ENCODE measurements around the gene CDK15. TPM values are rescaled to one million over a fixed set of nuclear protein-coding genes. Genes with fewer than 3 reads are reported as not detected.
"Not testable (repeated sequence)": the region's sequence is repeated elsewhere in the genome, so short reads cannot be mapped to it uniquely, and the experiment has no call there.

CDK15 gene
- total RNA-seq, 1 donor from 2014 or later: 0.21 TPM

GRCh38 chr2:201761101-201761500 is 45.2 kb upstream of the CDK15 start:
- H3K9me3 ChIP-seq (ENCODE audit: low read depth): no peaks in the 10 kb centered on the region
- TF ChIP-seq EZH2 (IDR thresholded peaks at IDR 0.05) (no peak), EZH2phosphoT487 (IDR thresholded peaks at IDR 0.05) (no peak)
- TF ChIP-seq, protein P1, sequence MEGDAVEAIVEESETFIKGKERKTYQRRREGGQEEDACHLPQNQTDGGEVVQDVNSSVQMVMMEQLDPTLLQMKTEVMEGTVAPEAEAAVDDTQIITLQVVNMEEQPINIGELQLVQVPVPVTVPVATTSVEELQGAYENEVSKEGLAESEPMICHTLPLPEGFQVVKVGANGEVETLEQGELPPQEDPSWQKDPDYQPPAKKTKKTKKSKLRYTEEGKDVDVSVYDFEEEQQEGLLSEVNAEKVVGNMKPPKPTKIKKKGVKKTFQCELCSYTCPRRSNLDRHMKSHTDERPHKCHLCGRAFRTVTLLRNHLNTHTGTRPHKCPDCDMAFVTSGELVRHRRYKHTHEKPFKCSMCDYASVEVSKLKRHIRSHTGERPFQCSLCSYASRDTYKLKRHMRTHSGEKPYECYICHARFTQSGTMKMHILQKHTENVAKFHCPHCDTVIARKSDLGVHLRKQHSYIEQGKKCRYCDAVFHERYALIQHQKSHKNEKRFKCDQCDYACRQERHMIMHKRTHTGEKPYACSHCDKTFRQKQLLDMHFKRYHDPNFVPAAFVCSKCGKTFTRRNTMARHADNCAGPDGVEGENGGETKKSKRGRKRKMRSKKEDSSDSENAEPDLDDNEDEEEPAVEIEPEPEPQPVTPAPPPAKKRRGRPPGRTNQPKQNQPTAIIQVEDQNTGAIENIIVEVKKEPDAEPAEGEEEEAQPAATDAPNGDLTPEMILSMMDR (IDR thresholded peaks at IDR 0.05): no peak
- no peaks in the 10 kb centered on the region for H3K4me1 ChIP-seq
- H3K9ac ChIP-seq: no peak overlapping the region
- H3K4me3 ChIP-seq: no peak overlapping the region
- H2AFZ ChIP-seq (replicated peaks): no peak overlapping the region
- H3K9me3 Mint-ChIP-seq: no peaks in the 10 kb centered on the region
- H3K27ac ChIP-seq: no peak overlapping the region
- no peaks in the 10 kb centered on the region for H3K79me2 ChIP-seq (ENCODE audit: low read depth)
- no peaks in the 10 kb centered on the region for H3F3A ChIP-seq (ENCODE audit: low read depth)
- no peaks in the 10 kb centered on the region for H3K27me3 ChIP-seq
- H3K27ac Mint-ChIP-seq: no peak overlapping the region
- no peaks in the 10 kb centered on the region for H3K36me3 ChIP-seq
- H3K4me3 Mint-ChIP-seq: no peak overlapping the region
- no peak for DNase-seq (ENCODE audit: low spot score)
- no peaks in the 10 kb centered on the region for H3K4me1 Mint-ChIP-seq
- peaks cover 8% of the 10 kb centered on the region for H3K36me3 Mint-ChIP-seq
- H3K27me3 Mint-ChIP-seq (ENCODE audit: insufficient read depth, low read depth): no peaks in the 10 kb centered on the region
- no peaks in the 10 kb centered on the region for H4K20me1 ChIP-seq (ENCODE audit: low read depth)
- H3K4me2 ChIP-seq: no peak overlapping the region

GRCh38 chr2:201764469-201764868 is 41.9 kb upstream of the CDK15 start:
- peaks cover 13% of the 10 kb centered on the region for H3K79me2 ChIP-seq (ENCODE audit: low read depth)
- H3K27me3 ChIP-seq; H3K27ac ChIP-seq; H3K4me1 Mint-ChIP-seq; H3K4me2 ChIP-seq; H3K4me3 ChIP-seq; H3K9ac ChIP-seq; H3K4me1 ChIP-seq; H3K4me3 Mint-ChIP-seq; H3F3A ChIP-seq (ENCODE audit: low read depth); H2AFZ ChIP-seq (replicated peaks); H3K36me3 ChIP-seq; H3K9me3 Mint-ChIP-seq; H3K9me3 ChIP-seq (ENCODE audit: low read depth); H3K27me3 Mint-ChIP-seq (ENCODE audit: insufficient read depth, low read depth); H4K20me1 ChIP-seq (ENCODE audit: low read depth); H3K27ac Mint-ChIP-seq; DNase-seq (ENCODE audit: low spot score): not testable (repeated sequence)
- H3K36me3 Mint-ChIP-seq: peaks cover 13% of the 10 kb centered on the region

GRCh38 chr2:201765799-201766198 is 40.5 kb upstream of the CDK15 start:
- Histone ChIP-seq H3K36me3 (no peaks in the 10 kb centered on the region), H3K4me2 (no peak overlapping the region), H3K27me3 (no peaks in the 10 kb centered on the region), H2AFZ (replicated peaks) (no peak overlapping the region), H3K9ac (no peak overlapping the region), H3K27ac (no peak overlapping the region), H3F3A (ENCODE audit: low read depth) (no peaks in the 10 kb centered on the region), H3K4me3 (no peak overlapping the region), H4K20me1 (ENCODE audit: low read depth) (peaks cover 4% of the 10 kb centered on the region), H3K4me1 (no peaks in the 10 kb centered on the region), H3K79me2 (ENCODE audit: low read depth) (peaks cover 25% of the 10 kb centered on the region), H3K9me3 (ENCODE audit: low read depth) (no peaks in the 10 kb centered on the region)
- Mint-ChIP-seq H3K36me3 (peaks cover 9% of the 10 kb centered on the region), H3K4me1 (no peaks in the 10 kb centered on the region), H3K27ac (no peak overlapping the region), H3K9me3 (no peaks in the 10 kb centered on the region), H3K27me3 (ENCODE audit: insufficient read depth, low read depth) (no peaks in the 10 kb centered on the region), H3K4me3 (no peak overlapping the region)
- DNase-seq (ENCODE audit: low spot score): no peak
- no peak for TF ChIP-seq EZH2phosphoT487 (IDR thresholded peaks at IDR 0.05)
- TF ChIP-seq EZH2 (IDR thresholded peaks at IDR 0.05): no peak
- TF ChIP-seq, protein P1 (IDR thresholded peaks at IDR 0.05): no peak

GRCh38 chr2:201768918-201769317 is 37.4 kb upstream of the CDK15 start:
- H3F3A ChIP-seq (ENCODE audit: low read depth): no peaks in the 10 kb centered on the region
- no peak overlapping the region for H2AFZ ChIP-seq (replicated peaks)
- TF ChIP-seq EZH2phosphoT487 (IDR thresholded peaks at IDR 0.05) (no peak), EZH2 (IDR thresholded peaks at IDR 0.05) (no peak)
- TF ChIP-seq, protein P1 (IDR thresholded peaks at IDR 0.05): no peak
- H3K36me3 ChIP-seq: no peaks in the 10 kb centered on the region
- H4K20me1 ChIP-seq (ENCODE audit: low read depth): peaks cover 12% of the 10 kb centered on the region
- no peak overlapping the region for H3K9ac ChIP-seq
- peaks cover 7% of the 10 kb centered on the region for H3K36me3 Mint-ChIP-seq
- no peaks in the 10 kb centered on the region for H3K4me1 Mint-ChIP-seq
- H3K4me3 ChIP-seq: no peak overlapping the region
- no peaks in the 10 kb centered on the region for H3K9me3 Mint-ChIP-seq
- H3K27me3 Mint-ChIP-seq (ENCODE audit: insufficient read depth, low read depth): no peaks in the 10 kb centered on the region
- peaks cover 53% of the 10 kb centered on the region for H3K79me2 ChIP-seq (ENCODE audit: low read depth)
- no peak overlapping the region for H3K27ac Mint-ChIP-seq
- no peak overlapping the region for H3K4me2 ChIP-seq
- H3K27me3 ChIP-seq: no peaks in the 10 kb centered on the region
- no peaks in the 10 kb centered on the region for H3K4me1 ChIP-seq
- no peak overlapping the region for H3K27ac ChIP-seq
- no peak for DNase-seq (ENCODE audit: low spot score)
- H3K9me3 ChIP-seq (ENCODE audit: low read depth): no peaks in the 10 kb centered on the region
- no peak overlapping the region for H3K4me3 Mint-ChIP-seq

All from neural progenitor cell (in vitro differentiated cells).